ENCODE data around the gene ZDHHC19.

DNA sequence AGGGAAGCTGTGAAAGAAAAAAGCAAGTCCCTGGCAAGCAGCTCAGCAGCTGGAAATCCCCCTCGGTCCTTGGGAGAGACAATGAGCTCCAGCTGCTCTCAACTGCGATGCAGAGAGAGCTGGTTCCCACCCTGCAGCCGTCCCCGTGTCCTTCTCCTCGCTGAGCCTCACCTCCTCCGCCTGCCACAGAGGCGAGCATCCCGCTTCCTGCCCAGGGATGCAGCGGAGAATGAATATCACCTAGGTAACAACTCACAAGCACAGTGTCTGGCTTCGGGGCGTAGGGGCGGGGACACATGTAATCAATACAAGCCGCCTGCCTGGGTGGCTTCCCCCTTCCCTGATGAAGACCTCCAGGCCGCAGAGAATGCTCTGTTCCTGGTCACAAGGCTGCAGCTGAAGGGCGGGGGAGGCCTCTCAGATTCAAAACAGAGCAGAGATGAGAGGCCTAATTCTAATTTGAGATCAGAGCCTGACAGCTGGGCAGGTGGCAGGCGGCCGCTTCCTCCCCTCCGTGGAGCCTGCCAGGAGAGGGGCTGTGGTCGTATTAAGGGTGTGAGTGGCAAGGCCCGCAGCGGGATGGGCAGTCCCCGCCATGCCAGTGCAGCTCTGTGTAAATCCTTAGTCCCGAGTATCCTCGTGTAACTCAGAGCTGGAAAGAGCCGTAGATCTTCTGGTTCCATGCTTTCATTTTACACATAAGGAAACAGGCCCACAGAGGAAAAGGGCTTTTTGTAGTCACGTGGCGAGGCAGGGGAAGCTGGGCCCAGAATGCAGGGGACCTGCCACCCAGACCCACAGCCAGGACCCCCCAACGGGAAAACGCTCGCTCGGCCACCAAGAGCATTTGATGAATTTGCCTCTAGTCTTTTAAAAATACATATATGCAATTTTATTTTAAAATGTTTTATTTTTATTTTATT lies 24.3 kb downstream of the ZDHHC19 start:
- TF ChIP-seq TCF7L2 (IDR thresholded peaks at IDR 0.05; ENCODE audit: borderline replicate concordance, low read depth, low read length): no peak
- TF ChIP-seq, protein P1, sequence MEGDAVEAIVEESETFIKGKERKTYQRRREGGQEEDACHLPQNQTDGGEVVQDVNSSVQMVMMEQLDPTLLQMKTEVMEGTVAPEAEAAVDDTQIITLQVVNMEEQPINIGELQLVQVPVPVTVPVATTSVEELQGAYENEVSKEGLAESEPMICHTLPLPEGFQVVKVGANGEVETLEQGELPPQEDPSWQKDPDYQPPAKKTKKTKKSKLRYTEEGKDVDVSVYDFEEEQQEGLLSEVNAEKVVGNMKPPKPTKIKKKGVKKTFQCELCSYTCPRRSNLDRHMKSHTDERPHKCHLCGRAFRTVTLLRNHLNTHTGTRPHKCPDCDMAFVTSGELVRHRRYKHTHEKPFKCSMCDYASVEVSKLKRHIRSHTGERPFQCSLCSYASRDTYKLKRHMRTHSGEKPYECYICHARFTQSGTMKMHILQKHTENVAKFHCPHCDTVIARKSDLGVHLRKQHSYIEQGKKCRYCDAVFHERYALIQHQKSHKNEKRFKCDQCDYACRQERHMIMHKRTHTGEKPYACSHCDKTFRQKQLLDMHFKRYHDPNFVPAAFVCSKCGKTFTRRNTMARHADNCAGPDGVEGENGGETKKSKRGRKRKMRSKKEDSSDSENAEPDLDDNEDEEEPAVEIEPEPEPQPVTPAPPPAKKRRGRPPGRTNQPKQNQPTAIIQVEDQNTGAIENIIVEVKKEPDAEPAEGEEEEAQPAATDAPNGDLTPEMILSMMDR (tag by site-specific recombination; IDR thresholded peaks at IDR 0.05): no peak
- TF ChIP-seq PRDM1 (tag by site-specific recombination; IDR thresholded peaks at IDR 0.05): no peak
- TF ChIP-seq, protein P2, sequence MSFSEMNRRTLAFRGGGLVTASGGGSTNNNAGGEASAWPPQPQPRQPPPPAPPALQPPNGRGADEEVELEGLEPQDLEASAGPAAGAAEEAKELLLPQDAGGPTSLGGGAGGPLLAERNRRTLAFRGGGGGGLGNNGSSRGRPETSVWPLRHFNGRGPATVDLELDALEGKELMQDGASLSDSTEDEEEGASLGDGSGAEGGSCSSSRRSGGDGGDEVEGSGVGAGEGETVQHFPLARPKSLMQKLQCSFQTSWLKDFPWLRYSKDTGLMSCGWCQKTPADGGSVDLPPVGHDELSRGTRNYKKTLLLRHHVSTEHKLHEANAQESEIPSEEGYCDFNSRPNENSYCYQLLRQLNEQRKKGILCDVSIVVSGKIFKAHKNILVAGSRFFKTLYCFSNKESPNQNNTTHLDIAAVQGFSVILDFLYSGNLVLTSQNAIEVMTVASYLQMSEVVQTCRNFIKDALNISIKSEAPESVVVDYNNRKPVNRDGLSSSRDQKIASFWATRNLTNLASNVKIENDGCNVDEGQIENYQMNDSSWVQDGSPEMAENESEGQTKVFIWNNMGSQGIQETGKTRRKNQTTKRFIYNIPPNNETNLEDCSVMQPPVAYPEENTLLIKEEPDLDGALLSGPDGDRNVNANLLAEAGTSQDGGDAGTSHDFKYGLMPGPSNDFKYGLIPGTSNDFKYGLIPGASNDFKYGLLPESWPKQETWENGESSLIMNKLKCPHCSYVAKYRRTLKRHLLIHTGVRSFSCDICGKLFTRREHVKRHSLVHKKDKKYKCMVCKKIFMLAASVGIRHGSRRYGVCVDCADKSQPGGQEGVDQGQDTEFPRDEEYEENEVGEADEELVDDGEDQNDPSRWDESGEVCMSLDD (tag by site-specific recombination; IDR thresholded peaks at IDR 0.05): no peak
- no peak for TF ChIP-seq YY1 (tag by site-specific recombination; IDR thresholded peaks at IDR 0.05)
- no peak for TF ChIP-seq ZNF629 (tag by site-specific recombination; IDR thresholded peaks at IDR 0.05)
- no peak for TF ChIP-seq ZNF133 (tag by site-specific recombination; IDR thresholded peaks at IDR 0.05)

Data from HEK293 (cell line).